ENCODE data around the gene CDH4. TPM values are rescaled to one million over a fixed set of nuclear protein-coding genes. Genes with fewer than 3 reads are reported as not detected.

CDH4 gene
- total and polyA plus RNA-seq, 9 donors, result 0.12 to 4.4 (median 0.36) TPM

DNA sequence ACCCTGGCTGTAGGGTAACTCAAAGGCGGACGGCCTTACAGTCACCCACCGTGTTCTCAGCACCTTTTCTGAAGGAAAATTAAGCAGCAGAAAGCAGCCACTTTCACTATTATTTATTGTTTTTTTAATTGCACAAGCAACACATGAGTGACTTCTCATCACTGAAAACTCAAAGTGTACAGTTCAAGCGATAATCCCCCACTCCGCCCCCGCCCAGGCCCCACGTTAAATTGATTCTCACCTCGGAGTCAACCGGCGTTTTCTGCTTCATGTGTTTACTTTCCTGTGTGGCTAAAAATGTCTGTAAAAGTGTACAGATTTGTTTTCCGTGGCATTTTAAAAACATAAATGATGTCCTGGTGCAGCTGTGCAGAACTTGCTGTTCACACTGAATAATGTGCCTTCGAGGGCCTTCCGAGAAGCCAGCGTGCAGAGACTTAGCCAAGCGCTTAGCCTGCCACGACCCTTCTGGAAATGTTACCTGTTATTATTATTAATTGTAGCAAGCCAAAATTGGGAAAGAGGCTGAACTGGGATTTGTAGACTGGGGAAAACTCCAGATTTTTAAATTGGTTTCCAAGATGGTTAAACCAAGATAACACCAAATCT is 335.7 kb downstream of the CDH4 start:
- Histone ChIP-seq H3K27me3 (no peaks in the 10 kb centered on the region), H3K27ac (no peak overlapping the region), H3K36me3 (no peaks in the 10 kb centered on the region), H3K4me3 (no peak overlapping the region), H3K4me1 (ENCODE audit: insufficient read depth) (peaks cover 6% of the 10 kb centered on the region), H3K9me3 (no peaks in the 10 kb centered on the region)
- no peak for DNase-seq
- TF ChIP-seq POLR2A (IDR thresholded peaks at IDR 0.05) (no peak), CTCF (IDR thresholded peaks at IDR 0.05) (no peak), EP300 (IDR thresholded peaks at IDR 0.05) (no peak)
- intact Hi-C loops (cut with DNase I), result loop anchor here in 1 of 4 donors (5.0 kb wide), 1 partner anchor 50 kb away; no protein-coding TSS in a partner anchor
- WGBS, 3 donors, result 54 to 72% (median 57%) methylated on average over 16 of the region's 16 CpGs

GRCh38 chr20:61588411-61589385 is 336.6 kb downstream of the CDH4 start:
- DNase-seq, result peak in 1 of 5 donors; percentile 19
- TF ChIP-seq EP300 (IDR thresholded peaks at IDR 0.05), result no peak
- no peak for TF ChIP-seq CTCF (IDR thresholded peaks at IDR 0.05)
- TF ChIP-seq POLR2A (IDR thresholded peaks at IDR 0.05), result no peak
- H3K4me3 ChIP-seq, result no peak overlapping the region
- H3K27ac ChIP-seq, result no peak overlapping the region
- H3K9me3 ChIP-seq, result no peaks in the 10 kb centered on the region
- H3K4me1 ChIP-seq (ENCODE audit: insufficient read depth), result peaks cover 6% of the 10 kb centered on the region
- WGBS, 3 donors, result 3 to 4% (median 3%) methylated on average over 29 of the region's 29 CpGs
- no peaks in the 10 kb centered on the region for H3K36me3 ChIP-seq
- H3K27me3 ChIP-seq, result no peaks in the 10 kb centered on the region
- intact Hi-C loops (cut with DNase I), result loop anchor here in 1 of 4 donors (5.0 kb wide), 1 partner anchor 51 kb away; no protein-coding TSS in a partner anchor

- H3K36me3 ChIP-seq, result no peaks in the 10 kb centered on the region
- peaks cover 6% of the 10 kb centered on the region for H3K4me1 ChIP-seq (ENCODE audit: insufficient read depth)
- no peaks in the 10 kb centered on the region for H3K9me3 ChIP-seq
- H3K4me3 ChIP-seq, result no peak overlapping the region
- no peak overlapping the region for H3K27ac ChIP-seq
- WGBS, 3 donors, result 68 to 77% (median 76%) methylated on average over 12 of the region's 12 CpGs
- no peak for DNase-seq
- TF ChIP-seq POLR2A (IDR thresholded peaks at IDR 0.05) (no peak), CTCF (IDR thresholded peaks at IDR 0.05) (no peak), EP300 (IDR thresholded peaks at IDR 0.05) (no peak)
- no peaks in the 10 kb centered on the region for H3K27me3 ChIP-seq
- intact Hi-C loops (cut with DNase I), result no loop called here
These were observed 338.2 kb downstream of the CDH4 start for GRCh38 chr20:61590236-61590635.

DNA sequence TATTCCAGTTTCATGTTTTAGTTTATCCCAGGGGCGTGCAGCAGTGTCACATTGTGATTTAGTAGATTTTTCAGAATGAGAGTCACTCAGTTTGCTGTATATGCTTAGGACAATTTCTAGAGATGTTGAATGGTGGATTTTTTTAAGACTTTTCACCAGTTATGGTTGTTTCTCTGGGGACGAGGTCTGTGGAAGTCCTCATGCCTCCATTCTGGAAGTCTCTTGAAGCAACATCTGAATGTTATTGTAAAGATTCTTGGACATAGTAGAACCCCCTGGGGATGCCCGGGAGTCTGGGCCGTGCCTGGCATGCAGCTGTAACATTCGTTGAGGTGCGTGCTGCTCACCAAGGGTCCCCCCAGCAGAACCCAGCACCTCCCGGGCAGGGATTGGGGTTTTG is 341.5 kb downstream of the CDH4 start:
- H3K36me3 ChIP-seq, result no peaks in the 10 kb centered on the region
- no peak for DNase-seq
- intact Hi-C loops (cut with DNase I), result no loop called here
- H3K4me3 ChIP-seq, result no peak overlapping the region
- H3K9me3 ChIP-seq, result no peaks in the 10 kb centered on the region
- TF ChIP-seq CTCF (IDR thresholded peaks at IDR 0.05), result no peak
- TF ChIP-seq EP300 (IDR thresholded peaks at IDR 0.05), result no peak
- no peak for TF ChIP-seq POLR2A (IDR thresholded peaks at IDR 0.05)
- no peaks in the 10 kb centered on the region for H3K27me3 ChIP-seq
- WGBS, 3 donors, result 78 to 80% (median 78%) methylated on average over 7 of the region's 7 CpGs
- no peak overlapping the region for H3K27ac ChIP-seq
- peaks cover 3% of the 10 kb centered on the region for H3K4me1 ChIP-seq (ENCODE audit: insufficient read depth)

Data from ovary (tissue), 9 donors.